ENCODE measurements around the gene CNKSR3.
"Not testable (repeated sequence)": the region's sequence is repeated elsewhere in the genome, so short reads cannot be mapped to it uniquely, and the experiment has no call there.

The CNKSR3 gene

DNA sequence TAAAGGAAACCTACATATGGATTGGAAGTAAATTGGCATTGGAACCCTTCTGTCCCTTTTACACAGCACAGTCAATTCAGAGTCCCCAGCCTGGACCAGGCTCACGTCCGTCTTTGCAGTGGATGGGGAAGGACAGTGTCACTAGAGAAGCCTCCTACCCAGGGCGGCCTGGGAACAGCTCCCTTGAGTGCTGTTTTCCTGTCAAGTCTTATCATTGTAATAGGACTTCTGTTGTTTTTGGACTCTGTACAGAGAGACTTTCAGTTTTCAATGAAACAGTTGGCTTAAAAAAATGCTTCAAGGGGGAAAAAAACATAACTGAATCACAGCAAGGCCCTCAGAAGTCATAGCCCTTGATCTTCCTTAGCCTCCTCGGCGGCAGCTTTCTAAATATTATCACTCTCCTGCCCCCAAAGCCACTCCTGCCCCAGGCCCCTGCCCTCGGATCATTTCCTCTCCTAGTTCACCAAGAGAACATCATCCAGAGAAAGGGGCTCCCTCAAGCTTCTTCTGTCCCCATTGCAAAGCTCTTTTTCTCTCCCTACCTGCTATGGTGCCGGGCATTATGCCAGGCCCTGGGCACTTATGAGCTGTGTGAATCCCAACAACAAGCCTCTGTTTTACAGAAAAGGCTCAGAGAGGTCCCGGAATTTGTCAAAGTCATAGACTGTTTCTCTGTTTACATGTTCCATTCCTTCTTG lies 37.8 kb upstream of the CNKSR3 start:
- no peak overlapping the region for H3K27ac ChIP-seq
- TF ChIP-seq, protein P1, sequence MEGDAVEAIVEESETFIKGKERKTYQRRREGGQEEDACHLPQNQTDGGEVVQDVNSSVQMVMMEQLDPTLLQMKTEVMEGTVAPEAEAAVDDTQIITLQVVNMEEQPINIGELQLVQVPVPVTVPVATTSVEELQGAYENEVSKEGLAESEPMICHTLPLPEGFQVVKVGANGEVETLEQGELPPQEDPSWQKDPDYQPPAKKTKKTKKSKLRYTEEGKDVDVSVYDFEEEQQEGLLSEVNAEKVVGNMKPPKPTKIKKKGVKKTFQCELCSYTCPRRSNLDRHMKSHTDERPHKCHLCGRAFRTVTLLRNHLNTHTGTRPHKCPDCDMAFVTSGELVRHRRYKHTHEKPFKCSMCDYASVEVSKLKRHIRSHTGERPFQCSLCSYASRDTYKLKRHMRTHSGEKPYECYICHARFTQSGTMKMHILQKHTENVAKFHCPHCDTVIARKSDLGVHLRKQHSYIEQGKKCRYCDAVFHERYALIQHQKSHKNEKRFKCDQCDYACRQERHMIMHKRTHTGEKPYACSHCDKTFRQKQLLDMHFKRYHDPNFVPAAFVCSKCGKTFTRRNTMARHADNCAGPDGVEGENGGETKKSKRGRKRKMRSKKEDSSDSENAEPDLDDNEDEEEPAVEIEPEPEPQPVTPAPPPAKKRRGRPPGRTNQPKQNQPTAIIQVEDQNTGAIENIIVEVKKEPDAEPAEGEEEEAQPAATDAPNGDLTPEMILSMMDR (conservative IDR thresholded peaks at IDR 0.05) = no peak
- TF ChIP-seq ZFX (IDR thresholded peaks at IDR 0.05) = no peak

DNA sequence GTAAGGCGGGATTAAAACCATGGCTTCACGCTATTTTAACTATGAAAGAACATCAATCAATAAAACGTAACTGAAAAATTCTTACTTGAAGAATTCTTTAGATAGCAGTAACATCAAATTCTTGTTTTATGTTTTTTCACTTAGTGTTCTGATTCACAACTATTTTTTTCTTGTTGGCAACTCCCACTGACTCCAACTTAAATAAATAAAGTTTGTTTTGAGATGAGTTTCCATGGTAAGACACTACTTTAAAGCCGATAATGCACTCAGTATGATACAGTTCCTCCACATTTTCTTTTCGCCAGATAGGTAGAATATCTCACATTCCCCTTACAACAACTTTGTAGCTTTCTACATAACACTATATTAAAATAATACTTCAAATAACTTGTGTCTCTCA lies 33.1 kb upstream of the CNKSR3 start:
- H3K27ac ChIP-seq = no peak overlapping the region
- TF ChIP-seq, protein P1 (conservative IDR thresholded peaks at IDR 0.05) = no peak
- no peak for TF ChIP-seq ZFX (IDR thresholded peaks at IDR 0.05)

DNA sequence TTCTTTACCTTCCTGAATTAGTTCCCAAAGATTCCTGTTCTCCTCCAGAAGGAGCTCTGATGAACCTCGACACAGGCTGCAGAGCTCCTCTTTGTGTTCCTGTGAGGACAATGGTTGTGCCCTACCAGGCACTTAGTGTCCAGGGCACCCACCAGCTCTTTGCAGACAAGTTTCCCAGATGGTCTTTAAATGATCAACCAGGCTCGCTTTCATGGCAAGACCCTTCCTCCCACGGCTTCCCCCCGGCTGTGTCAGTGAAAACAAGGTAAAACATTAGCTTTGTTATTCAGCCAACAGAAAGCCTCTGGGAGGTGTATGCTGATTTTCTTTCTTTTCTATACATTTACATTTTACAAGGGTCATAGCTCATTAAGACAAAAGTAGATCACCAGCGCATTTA lies 32.3 kb upstream of the CNKSR3 start:
- TF ChIP-seq, protein P1 (conservative IDR thresholded peaks at IDR 0.05) = no peak
- no peak for TF ChIP-seq ZFX (IDR thresholded peaks at IDR 0.05)

DNA sequence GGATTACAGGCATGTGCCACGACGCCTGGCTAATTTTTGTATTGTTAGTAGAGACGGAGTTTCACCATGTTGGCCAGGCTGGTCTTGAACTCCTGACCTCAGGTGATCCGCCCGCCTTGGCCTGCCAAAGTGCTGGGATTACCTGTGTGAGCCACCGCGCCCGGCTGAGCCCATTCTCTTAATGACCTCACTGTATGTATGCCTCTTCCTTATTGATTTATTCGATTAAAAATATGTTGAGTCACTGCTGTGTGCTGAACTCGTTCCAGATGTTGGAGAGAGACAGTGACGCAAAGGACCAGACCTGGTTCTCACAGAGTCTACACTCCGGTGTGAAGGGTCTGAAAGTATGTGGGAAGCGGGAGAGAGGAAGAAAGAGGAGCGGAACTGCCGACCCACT lies 31.4 kb upstream of the CNKSR3 start:
- H3K27ac ChIP-seq = not testable (repeated sequence)

More for the DNA sequence above, 32.3 kb upstream of the CNKSR3 start:
- H3K27ac ChIP-seq = no peak overlapping the region

DNA sequence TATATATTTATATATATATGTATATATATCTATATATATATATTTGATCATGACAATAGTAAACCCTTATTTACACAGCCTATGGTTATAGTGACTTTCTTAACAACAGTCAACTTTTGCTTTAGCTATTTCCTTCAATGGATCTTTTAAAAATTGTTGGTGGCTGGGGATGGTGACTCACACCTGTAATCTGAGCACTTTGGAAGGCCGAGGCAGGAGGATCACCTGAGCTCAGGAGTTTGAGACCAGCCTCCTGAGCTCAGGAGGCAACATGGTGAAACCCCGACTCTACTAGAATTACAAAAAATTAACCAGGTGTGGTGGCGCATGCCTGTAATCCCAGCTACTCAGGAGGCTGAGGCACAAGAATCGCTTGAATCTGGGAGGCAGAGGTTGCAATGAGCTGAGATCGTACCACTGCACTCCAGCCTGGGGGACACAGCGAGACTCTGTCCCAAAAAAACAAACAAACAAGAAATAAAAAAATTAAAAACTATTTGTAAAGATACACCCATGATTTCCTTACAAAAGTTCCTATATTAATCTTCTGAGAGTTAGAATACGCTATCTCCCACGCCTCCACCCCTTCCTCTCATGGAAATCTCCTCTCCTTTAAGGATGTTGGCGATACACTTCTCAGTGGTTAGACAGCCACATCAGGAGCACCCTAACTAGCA lies 29.2 kb upstream of the CNKSR3 start:
- no peak overlapping the region for H3K27ac ChIP-seq
- TF ChIP-seq, protein P1 (conservative IDR thresholded peaks at IDR 0.05) = no peak
- no peak for TF ChIP-seq ZFX (IDR thresholded peaks at IDR 0.05)

DNA sequence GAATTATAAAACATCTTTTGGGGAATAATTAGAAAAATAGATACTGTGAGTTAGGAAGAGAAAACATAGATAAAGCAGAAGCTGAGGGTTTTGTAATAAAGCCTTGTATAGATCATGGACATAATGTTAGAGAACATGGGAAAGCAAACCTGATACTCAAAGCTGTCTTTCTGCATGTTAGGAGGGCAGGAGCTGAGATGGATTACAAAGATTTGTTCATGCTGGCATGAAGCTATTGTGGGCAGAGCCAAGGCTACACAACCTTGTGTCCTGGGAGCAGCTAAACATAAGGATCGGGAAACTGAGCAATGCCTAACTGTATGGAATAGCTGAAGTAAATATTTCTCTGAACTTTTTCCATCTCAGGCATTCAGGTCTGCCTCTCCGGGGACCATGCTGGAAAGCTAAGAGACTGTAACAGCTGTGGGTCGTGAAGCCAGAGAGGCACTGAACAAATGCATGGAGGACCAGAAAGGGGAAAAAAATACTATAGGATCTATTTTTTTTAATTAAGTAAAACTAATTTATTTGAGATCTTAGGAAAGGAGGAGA lies 28.2 kb upstream of the CNKSR3 start:
- TF ChIP-seq, protein P1 (conservative IDR thresholded peaks at IDR 0.05) = no peak
- no peak for TF ChIP-seq ZFX (IDR thresholded peaks at IDR 0.05)
- H3K27ac ChIP-seq = no peak overlapping the region

DNA sequence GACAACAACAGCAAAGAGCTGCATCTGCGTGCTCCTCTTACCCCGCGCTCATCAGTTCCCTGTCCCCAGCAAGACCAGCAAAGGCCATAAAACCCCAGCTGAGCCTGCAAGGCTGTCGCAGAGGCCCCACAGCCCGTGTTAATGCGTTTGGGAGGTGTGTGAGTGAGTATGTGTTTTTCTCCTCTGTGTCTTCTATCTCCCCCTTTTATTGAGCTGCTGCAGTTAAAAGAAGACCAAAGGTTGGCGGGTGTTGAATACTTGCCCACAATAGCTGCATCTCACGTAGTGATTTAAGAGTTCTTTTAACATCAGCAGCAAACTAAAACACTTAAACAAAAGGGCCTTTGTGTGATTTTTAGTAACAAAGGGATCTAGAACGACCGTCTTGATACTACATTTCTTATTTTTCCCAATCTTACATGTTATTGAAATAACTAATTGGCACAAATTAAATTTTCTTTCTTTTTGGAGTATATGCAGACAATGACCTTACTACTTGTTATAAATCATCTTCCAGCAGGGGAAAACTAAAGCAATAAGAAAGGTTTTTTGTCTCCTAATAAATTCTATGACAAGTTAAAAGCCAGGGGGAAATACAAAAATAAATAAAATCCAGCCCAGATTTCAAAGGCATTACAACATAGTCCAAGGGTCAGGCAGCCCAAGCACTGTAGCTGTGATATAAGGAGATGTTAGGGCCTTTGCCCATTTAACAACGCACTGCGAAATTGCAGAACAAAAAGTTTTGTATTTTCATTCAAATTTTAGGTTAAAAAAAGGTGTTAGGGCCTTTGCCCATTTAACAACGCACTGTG lies 27.2 kb upstream of the CNKSR3 start:
- TF ChIP-seq, protein P1 (conservative IDR thresholded peaks at IDR 0.05) = no peak
- TF ChIP-seq ZFX (IDR thresholded peaks at IDR 0.05) = no peak
- H3K27ac ChIP-seq = no peak overlapping the region

Data from C4-2B (cell line).